ENCODE data around the gene SCRN3. TPM values are rescaled to one million over a fixed set of nuclear protein-coding genes. Genes with fewer than 3 reads are reported as not detected.

Gene SCRN3
- total RNA-seq, 4 donors from 2014 or later, result 14.5 to 27.7 (median 20.4) TPM

GRCh38 chr2:174445248-174445647, 49.7 kb downstream of the SCRN3 start:
- Histone ChIP-seq H3K27me3 (no peaks in the 10 kb centered on the region), H3K9me3 (no peaks in the 10 kb centered on the region), H3K4me1 (peaks cover under 1 to 24% (median 17%) of the 10 kb centered on the region in 4 donors), H3K27ac (replicated peaks in 1 of 4) (no peak overlapping the region), H3K36me3 (peaks cover 0 to 65% (median 35%) of the 10 kb centered on the region in 4 donors), H3K4me3 (no peak overlapping the region)
- no peak for TF ChIP-seq CTCF (IDR thresholded peaks at IDR 0.05)
- DNase-seq (ENCODE audit: extremely low spot score), result no peak
- intact Hi-C loops (cut with DNase I), result no loop called here
- 73% methylated on average over 3 of the region's 3 CpGs for WGBS

- intact Hi-C loops (cut with DNase I), result no loop called here
- Histone ChIP-seq H3K9me3 (no peaks in the 10 kb centered on the region), H3K4me3 (no peak overlapping the region), H3K4me1 (peaks cover 0 to 24% (median 17%) of the 10 kb centered on the region in 4 donors), H3K27me3 (no peaks in the 10 kb centered on the region), H3K36me3 (peaks cover 0 to 75% (median 40%) of the 10 kb centered on the region in 4 donors), H3K27ac (replicated peaks in 1 of 4) (no peak overlapping the region)
- TF ChIP-seq EP300 (IDR thresholded peaks at IDR 0.05) (no peak), POLR2AphosphoS5 (IDR thresholded peaks at IDR 0.05) (no peak), POLR2A (IDR thresholded peaks at IDR 0.05; ENCODE audit: low read depth) (no peak), CTCF (IDR thresholded peaks at IDR 0.05) (no peak)
- no peak for DNase-seq (ENCODE audit: extremely low spot score)
- 86% methylated on average over 4 of the region's 4 CpGs for WGBS
These were observed 51.0 kb downstream of the SCRN3 start for GRCh38 chr2:174446531-174446930.

- intact Hi-C loops (cut with DNase I), result no loop called here
- H3K9me3 ChIP-seq, result no peaks in the 10 kb centered on the region
- WGBS, result 96% methylated on average over 2 of the region's 2 CpGs
- TF ChIP-seq EP300 (IDR thresholded peaks at IDR 0.05) (no peak), POLR2AphosphoS5 (IDR thresholded peaks at IDR 0.05) (no peak), CTCF (IDR thresholded peaks at IDR 0.05) (no peak), POLR2A (IDR thresholded peaks at IDR 0.05; ENCODE audit: low read depth) (no peak)
- peaks cover 0 to 78% (median 49%) of the 10 kb centered on the region in 4 donors for H3K36me3 ChIP-seq
- no peak overlapping the region for H3K27ac ChIP-seq (replicated peaks in 1 of 4)
- peaks cover 0 to 12% (median 6%) of the 10 kb centered on the region in 4 donors for H3K4me1 ChIP-seq
- H3K4me3 ChIP-seq, result no peak overlapping the region
- no peak for DNase-seq (ENCODE audit: extremely low spot score)
- no peaks in the 10 kb centered on the region for H3K27me3 ChIP-seq
These were observed 53.5 kb downstream of the SCRN3 start for GRCh38 chr2:174449033-174449432.

- no peaks in the 10 kb centered on the region for H3K9me3 ChIP-seq
- TF ChIP-seq CTCF (IDR thresholded peaks at IDR 0.05) (no peak), EP300 (IDR thresholded peaks at IDR 0.05) (no peak)
- no peak for DNase-seq (ENCODE audit: extremely low spot score)
- peaks cover 0 to 73% (median 40%) of the 10 kb centered on the region in 4 donors for H3K36me3 ChIP-seq
- H3K4me1 ChIP-seq, result peaks cover 0 to 5% (median 1%) of the 10 kb centered on the region in 4 donors
- WGBS, result 85% methylated on average over 4 of the region's 4 CpGs
- H3K27ac ChIP-seq (replicated peaks in 1 of 4), result no peak overlapping the region
- no peak overlapping the region for H3K4me3 ChIP-seq
- no peaks in the 10 kb centered on the region for H3K27me3 ChIP-seq
- intact Hi-C loops (cut with DNase I), result no loop called here
These were observed 54.7 kb downstream of the SCRN3 start for GRCh38 chr2:174450021-174450816.

GRCh38 chr2:174454566-174454965, 59.0 kb downstream of the SCRN3 start:
- 85% methylated on average over 2 of the region's 2 CpGs for WGBS
- no peak overlapping the region for H3K27ac ChIP-seq (replicated peaks in 1 of 4)
- no peak for TF ChIP-seq EP300 (IDR thresholded peaks at IDR 0.05)
- TF ChIP-seq POLR2AphosphoS5 (IDR thresholded peaks at IDR 0.05), result no peak
- TF ChIP-seq POLR2A (IDR thresholded peaks at IDR 0.05; ENCODE audit: low read depth), result no peak
- TF ChIP-seq CTCF (IDR thresholded peaks at IDR 0.05), result no peak
- H3K9me3 ChIP-seq, result no peaks in the 10 kb centered on the region
- intact Hi-C loops (cut with DNase I), result no loop called here
- no peak for DNase-seq (ENCODE audit: extremely low spot score)
- no peak overlapping the region for H3K4me3 ChIP-seq
- H3K27me3 ChIP-seq, result no peaks in the 10 kb centered on the region
- peaks cover 12 to 94% (median 65%) of the 10 kb centered on the region in 4 donors for H3K36me3 ChIP-seq
- H3K4me1 ChIP-seq, result no peaks in the 10 kb centered on the region

All from esophagus muscularis mucosa (tissue), 4 donors.